Stimulated activated CD8-positive, alpha-beta memory T cell treated with anti-CD3 and anti-CD28 coated beads, Interleukin-2, amount 100 ng/mL, for 1 hour (primary cell): ENCODE data around the gene RBL2.
A peak's percentile ranks its signal among the peaks of the same experiment; 100 is the strongest.
"Not testable (repeated sequence)": the region's sequence is repeated elsewhere in the genome, so short reads cannot be mapped to it uniquely, and the experiment has no call there.

Experiments used
- DNase-seq, 2 donors: peaks; one replicate each; pipeline ENCODE4 v3.0.0-alpha.2; 2020; ENCODE audit warnings: low read depth in 2 of 2

RBL2 gene

DNA sequence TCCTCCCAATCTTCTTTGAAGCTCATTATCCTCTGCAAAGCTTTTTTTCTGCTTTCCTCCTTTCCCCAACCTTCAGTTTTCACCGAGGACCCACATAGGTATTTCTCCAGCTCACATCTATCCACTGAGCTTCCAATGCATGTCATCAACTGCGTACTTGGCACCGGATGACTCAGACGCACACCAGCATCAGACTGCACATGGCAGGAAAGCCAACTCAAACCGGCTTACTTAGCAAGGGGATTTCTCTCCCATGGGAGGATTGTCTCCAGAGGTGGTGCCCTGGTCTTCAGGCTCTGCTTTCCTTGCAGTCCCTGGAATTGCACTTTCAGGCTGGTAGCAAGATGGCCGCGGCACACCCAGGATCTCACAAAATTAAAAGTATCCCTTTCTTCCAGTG, 70.4 kb downstream of the RBL2 start:
- no peak for DNase-seq

DNA sequence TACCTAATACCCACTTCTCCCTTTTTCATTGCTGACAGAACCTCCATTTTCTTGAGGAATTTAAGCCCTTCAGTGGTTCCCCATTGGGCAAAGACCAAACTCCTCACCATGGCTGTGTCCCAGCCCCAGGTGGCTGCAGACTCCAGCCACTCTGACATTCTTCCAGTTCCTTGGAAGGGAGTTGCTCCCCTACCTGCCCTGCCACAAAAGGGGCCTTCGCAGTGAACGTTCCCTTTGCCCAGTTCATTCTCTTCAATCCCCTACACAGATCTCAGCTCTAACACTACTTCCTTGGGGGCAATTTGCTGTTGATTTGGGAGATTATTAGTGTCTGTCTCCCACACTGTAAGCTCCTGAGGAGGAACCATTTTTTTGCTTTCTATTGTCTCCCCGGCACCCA, 72.0 kb downstream of the RBL2 start:
- no peak for DNase-seq

- no peak for DNase-seq
Observed at GRCh38 chr16:53507464-53508179, 73.4 kb downstream of the RBL2 start.

DNA sequence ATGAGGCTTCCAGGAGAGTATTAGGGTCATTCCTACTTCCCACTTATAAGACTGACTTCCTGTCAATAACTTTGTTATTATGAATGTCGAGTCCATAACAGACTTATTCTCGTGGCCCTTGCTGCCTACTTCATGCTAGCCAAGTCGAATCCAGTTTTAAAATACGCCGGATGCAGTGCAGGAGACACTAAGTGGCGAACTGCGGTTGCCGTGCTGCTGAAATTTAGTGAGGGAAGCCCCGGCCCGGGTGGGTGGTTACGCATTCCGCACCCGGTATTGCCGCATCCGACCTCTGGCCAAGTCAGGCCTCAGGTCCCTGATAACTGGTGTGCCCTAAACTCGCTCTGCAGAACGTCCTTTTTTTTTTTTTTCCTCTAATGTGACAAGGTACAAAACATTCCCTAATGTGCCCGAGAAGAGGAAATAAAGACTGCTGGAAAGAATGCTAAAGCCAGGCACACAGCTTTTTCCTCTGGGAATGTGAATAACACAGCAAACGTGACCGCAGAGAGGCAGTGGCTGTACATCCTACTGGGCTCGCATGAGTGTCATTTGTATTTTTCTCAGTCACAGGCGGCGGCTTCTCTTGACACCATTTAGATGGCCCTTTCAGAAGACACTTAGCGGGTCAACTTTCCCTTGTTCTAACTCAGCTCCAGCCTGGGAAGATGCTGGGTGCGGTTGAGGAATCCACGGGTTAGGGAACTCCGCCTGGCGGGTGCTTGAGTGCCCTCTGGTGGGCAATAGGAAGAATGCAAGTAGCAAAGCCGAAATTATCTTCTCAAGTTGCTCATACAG, 75.8 kb downstream of the RBL2 start:
- peak in 1 of 2 donors; percentile 23 for DNase-seq

- no peak for DNase-seq
Observed at GRCh38 chr16:53510704-53511070, 76.4 kb downstream of the RBL2 start.

GRCh38 chr16:53511084-53511402, 76.8 kb downstream of the RBL2 start:
- DNase-seq, result no peak

DNA sequence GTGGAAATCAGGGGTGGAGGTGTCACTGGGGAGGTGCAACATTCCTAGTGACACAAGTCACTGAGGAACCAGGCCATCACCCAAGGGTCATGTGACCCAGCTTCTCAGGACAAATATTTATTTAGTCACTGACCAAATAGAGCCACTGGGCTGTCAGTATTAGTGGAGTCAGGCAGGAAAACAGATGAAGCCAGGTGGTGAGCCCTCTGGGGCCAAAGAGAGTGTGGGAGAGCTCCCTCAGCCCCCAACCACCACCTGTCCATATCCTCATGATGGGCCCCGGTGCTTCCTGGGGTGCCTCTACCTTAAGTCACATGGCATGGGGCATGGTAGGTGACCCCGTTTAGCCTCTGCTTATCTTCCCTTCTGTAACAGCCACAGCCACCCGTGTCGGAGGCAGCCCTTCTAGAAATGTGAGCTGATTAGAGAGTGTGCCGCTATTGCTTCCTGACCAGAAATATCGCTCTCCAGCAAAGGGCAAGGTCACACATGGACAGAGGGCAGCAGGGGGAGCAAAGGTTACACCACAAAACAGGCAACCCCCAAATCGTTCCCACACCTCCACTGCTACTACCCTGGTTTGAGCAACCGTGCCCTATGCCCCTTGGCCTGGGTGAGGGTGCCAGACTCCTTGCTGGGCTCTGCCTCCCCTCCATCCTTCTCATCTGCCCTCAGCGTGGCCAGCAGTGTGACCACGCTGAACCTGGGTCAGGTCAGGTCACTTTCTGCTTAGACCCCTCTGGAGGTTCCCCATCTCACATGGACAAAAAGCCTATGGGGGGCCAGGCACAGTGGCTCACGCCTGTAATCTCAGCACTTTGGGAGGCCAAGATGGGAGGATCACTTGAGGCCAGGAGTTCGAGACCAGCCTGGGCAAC, 77.4 kb downstream of the RBL2 start:
- DNase-seq, result no peak

GRCh38 chr16:53512795-53513194, 78.5 kb downstream of the RBL2 start:
- not testable (repeated sequence) for DNase-seq

- no peak for DNase-seq
Observed at GRCh38 chr16:53515259-53515658, 81.0 kb downstream of the RBL2 start.

- DNase-seq, result no peak
Observed at GRCh38 chr16:53515811-53516210, 81.5 kb downstream of the RBL2 start.

- DNase-seq, result no peak
Observed at GRCh38 chr16:53517851-53518250, 83.6 kb downstream of the RBL2 start.

- DNase-seq, result peak; percentile 52 to 66
Observed at GRCh38 chr16:53518550-53519416, 84.5 kb downstream of the RBL2 start.

DNA sequence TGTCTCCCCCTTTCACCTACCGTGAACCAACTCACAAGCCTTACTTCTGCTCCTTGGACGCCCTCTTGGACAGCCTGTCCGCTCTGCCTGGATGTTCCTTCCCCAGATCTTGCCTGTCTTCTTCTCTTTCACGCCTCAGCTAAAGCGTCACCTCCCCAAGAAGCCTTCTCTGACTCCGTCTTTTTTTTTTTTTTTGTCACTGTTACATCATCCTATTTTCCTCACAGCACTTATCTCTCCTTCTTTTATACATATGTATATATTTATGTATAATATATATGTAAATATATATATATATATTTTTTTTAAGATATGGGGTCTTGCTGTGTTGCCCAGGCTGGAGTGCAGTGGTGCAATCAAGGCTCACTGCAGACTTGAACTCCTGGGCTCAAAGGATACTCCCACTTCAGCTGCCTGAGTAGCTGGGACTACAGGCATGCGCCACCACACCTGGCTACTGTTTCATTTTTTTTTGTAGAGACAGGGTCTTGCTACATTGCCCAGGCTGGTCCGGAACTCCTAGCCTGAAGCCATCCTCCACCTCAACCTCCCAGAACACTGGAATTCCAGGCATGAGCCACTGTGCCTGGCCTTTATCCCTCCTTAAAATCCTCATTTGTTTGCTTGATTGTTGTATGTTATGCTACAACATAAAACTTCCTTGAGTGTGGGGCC, 85.3 kb downstream of the RBL2 start:
- no peak for DNase-seq

DNA sequence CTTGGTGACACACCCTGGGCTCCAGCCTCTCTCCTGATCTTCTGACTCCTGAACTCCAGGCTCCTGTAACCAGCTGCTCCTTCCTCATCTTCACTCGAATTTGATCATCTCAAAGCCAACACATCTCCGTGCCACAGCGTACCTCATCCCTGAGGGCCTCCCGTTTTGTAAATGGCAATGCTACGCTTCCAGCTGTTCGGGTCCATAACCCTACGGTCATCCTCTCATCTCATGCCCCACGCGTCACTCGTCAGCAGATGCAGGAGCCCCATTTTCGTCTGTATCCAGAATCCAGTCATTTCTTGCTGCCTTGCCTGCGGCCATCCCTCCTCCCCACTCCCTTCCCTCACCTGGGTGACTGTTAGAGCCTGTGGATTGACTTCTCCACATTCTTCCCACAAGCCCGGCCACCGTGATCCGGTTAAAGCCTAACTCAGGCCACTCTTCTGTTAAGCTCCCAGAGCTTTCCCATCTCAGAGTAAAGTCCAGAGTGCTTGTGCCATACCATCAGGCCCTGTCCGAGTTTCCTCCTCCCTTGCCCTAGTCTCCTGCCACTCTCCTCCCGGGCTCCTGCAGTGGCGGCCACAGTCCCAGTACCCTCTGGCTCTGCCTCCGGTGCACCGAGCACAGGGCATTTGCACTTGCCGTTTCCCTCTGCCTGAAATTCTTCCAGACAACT, 89.0 kb downstream of the RBL2 start:
- no peak for DNase-seq

DNA sequence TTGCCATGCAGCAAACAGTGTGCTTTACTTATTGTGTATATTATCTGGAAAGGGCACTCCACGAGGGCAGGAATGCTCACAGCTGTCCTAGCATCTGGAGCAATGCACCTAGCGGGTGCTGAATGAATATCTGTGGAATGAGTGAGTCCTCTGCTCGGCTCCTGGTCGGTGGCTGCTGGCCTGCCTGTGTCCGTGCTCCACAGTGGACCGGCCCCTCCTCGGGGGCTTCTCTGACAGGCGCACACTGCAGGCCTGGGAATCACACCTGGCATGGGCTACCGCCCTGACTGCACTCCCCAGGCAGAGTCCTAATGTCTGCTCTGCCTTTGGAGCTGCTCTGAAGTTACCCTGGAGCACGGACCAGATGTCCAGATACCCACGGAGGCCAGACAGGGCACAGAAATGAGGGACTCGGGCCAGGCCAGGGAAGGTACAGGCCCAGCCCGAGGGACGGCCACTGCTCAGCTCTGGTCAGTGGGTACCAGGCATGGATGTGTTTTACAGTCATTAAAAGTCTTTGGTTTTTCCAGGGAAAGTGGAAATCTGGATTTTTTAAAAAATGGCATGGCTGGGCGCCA, 89.8 kb downstream of the RBL2 start:
- no peak for DNase-seq

- DNase-seq, result no peak
Observed at GRCh38 chr16:53528797-53529196, 94.5 kb downstream of the RBL2 start.

GRCh38 chr16:53529513-53529912, 95.2 kb downstream of the RBL2 start:
- DNase-seq, result no peak

DNA sequence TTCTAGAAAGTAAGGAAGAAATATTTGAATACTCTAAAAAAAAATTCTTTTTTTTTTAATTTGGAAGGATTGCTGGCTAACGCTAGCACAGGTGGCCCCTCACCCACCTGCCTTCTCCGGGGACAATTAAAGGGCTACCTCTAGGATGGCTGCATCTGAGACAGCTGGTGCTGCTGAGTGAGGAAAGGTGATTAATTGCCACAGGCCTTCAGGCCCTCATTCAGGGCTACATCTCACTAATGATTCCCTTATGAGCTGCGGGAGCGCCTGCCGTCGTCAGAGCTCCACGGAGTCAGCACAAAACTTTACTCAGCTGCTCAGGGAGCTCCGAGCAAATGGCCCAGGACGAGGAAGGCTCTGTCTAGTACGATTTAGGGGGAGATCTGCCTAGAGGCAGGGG, 95.8 kb downstream of the RBL2 start:
- no peak for DNase-seq

DNA sequence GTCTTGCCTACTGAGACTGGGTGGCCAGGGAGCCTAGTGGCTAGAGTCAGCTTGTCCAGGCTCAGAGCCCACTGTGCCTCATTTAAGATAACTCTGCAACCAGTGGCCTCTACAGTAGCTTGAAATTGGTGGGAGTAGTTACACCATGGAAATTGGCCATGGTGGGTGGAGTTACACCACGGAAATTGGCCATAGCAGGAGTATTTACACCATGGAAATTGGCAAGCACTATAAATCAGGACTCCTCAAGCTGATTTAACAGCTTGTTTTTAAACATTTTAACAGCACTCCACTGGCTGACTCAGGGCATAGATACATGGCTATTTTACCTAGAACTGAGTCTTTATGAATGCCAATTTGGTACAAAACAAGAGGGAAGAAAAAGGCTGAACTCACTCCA, 96.5 kb downstream of the RBL2 start:
- DNase-seq, result no peak

- DNase-seq, result no peak
Observed at GRCh38 chr16:53534206-53534605, 99.9 kb downstream of the RBL2 start.
